Endothelial cell of umbilical vein (primary cell): ENCODE results near the gene CERS6.

Experiments
- EZH2 ChIP-seq: IDR thresholded peaks from 2 replicates; pipeline ENCODE4 v1.6.1; 2012; ENCODE audit warnings: borderline replicate concordance, low read depth, mild to moderate bottlenecking, moderate library complexity, low read length, inconsistent platforms; ENCODE audit not compliant: severe bottlenecking
- FOS ChIP-seq: IDR thresholded peaks from 2 replicates; pipeline ENCODE4 v1.6.1; 2011; ENCODE audit warnings: mild to moderate bottlenecking, low read length, moderate library complexity, borderline replicate concordance; ENCODE audit not compliant: insufficient read depth
- MYC ChIP-seq: IDR thresholded peaks from one replicate; pipeline ENCODE4 v1.6.1; 2011; ENCODE audit warnings: mild to moderate bottlenecking, low read depth, low read length
- POLR2A ChIP-seq: IDR thresholded peaks from 2 replicates; pipeline ENCODE4 v1.6.1; 2012; ENCODE audit warnings: low read depth, mild to moderate bottlenecking, control low read depth, low read length
- POLR2AphosphoS5 ChIP-seq: IDR thresholded peaks from 2 replicates; pipeline ENCODE4 v1.6.1; 2012; ENCODE audit warnings: low read depth, mild to moderate bottlenecking, control low read depth, low read length, moderate library complexity; ENCODE audit not compliant: insufficient read depth
- TF ChIP-seq, protein P1 (sequence below), 2 donors: IDR thresholded peaks; 1 replicate in 1 of 2; 2 replicates in 1 of 2; pipeline ENCODE4 v1.5.1; 2011; ENCODE audit warnings: low read length in 2 of 2, mild to moderate bottlenecking in 2 of 2, moderate library complexity in 2 of 2, control low read depth in 1 of 2, inconsistent platforms in 1 of 2, low read depth in 1 of 2; ENCODE audit not compliant: insufficient read depth in 1 of 2; ENCODE audit errors: extremely low read depth in 1 of 2
- TF ChIP-seq, protein P2 (sequence below): IDR thresholded peaks from 2 replicates; pipeline ENCODE4 v1.6.1; 2011; ENCODE audit not compliant: insufficient read depth, insufficient read length

DNA sequence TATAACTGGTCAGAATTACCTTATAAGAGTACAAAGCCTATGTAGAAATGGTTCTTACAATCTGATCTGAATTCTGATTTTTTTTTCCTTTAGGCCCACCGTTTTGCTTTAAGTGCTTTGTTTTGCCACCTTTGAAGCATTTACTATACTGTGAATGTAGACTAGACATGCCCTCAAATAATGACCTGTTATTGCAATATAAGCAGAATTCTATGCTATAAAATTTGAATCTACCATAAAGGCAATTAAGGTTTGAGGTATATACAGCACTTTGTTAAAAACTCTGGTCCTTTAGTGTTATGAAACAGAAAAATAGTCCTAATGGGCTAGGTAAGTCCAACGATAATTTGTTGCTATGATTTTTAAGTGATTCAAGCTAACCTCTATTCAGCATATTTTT, 259.8 kb downstream of the CERS6 start:
- TF ChIP-seq, protein P1, sequence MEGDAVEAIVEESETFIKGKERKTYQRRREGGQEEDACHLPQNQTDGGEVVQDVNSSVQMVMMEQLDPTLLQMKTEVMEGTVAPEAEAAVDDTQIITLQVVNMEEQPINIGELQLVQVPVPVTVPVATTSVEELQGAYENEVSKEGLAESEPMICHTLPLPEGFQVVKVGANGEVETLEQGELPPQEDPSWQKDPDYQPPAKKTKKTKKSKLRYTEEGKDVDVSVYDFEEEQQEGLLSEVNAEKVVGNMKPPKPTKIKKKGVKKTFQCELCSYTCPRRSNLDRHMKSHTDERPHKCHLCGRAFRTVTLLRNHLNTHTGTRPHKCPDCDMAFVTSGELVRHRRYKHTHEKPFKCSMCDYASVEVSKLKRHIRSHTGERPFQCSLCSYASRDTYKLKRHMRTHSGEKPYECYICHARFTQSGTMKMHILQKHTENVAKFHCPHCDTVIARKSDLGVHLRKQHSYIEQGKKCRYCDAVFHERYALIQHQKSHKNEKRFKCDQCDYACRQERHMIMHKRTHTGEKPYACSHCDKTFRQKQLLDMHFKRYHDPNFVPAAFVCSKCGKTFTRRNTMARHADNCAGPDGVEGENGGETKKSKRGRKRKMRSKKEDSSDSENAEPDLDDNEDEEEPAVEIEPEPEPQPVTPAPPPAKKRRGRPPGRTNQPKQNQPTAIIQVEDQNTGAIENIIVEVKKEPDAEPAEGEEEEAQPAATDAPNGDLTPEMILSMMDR (IDR thresholded peaks at IDR 0.05; ENCODE audit: extremely low read depth in 1 of 2, insufficient read depth in 1 of 2, low read depth in 1 of 2, low read length in 2 of 2): no peak
- no peak for TF ChIP-seq POLR2A
- no peak for TF ChIP-seq EZH2
- TF ChIP-seq MYC: no peak
- TF ChIP-seq, protein P2, sequence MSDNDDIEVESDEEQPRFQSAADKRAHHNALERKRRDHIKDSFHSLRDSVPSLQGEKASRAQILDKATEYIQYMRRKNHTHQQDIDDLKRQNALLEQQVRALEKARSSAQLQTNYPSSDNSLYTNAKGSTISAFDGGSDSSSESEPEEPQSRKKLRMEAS: no peak
- TF ChIP-seq POLR2AphosphoS5: no peak
- no peak for TF ChIP-seq FOS
